Spleen (tissue), 7 donors: ENCODE data around the gene PARD3.

Experiments
- CTCF ChIP-seq, 11 experiments: fragments of 200-600 bp in 7 of 11; fragments of 450-650 bp in 4 of 11; sonication (generic) in 4 of 11; IDR thresholded peaks in 8 of 11; conservative IDR thresholded peaks in 3 of 11; 1 replicate in 7 of 11; 2 replicates in 4 of 11; pipeline versions ENCODE4 v1.4.0 to v1.8.0; 2016 to 2021; ENCODE audit warnings: antibody characterized with exemption in 11 of 11, inconsistent platforms in 4 of 11, mild to moderate bottlenecking in 1 of 11
- POLR2A ChIP-seq, 3 donors: fragments of 450-650 bp; IDR thresholded peaks; one replicate each; pipeline ENCODE4 v1.5.1; 2017; ENCODE audit warnings: antibody characterized with exemption in 3 of 3, mild to moderate bottlenecking in 1 of 3
- POLR2AphosphoS5 ChIP-seq, 3 donors: sonication (generic); formaldehyde crosslinking; IDR thresholded peaks; one replicate each; pipeline ENCODE4 v1.5.1; 2017; ENCODE audit warnings: antibody characterized with exemption in 3 of 3
- donor health status: DM: no; HTN: no; CAD: no; lungs with moderate emphysema.
- donor health status: DM: no; HTN: no; CAD: no.
- donor health status: DM: no; HTN: no; CAD: no.

- TF ChIP-seq CTCF (IDR thresholded peaks at IDR 0.05 in 8 of 11, conservative IDR thresholded peaks at IDR 0.05 in 3 of 11) (no peak), POLR2AphosphoS5 (IDR thresholded peaks at IDR 0.05) (no peak), POLR2A (IDR thresholded peaks at IDR 0.05) (no peak)
Measured at GRCh38 chr10:34814913-34815184, 247 bp downstream of the PARD3 start.
